ENCODE data around the gene TTC7B. TPM values are rescaled to one million over a fixed set of nuclear protein-coding genes. Genes with fewer than 3 reads are reported as not detected.

The TTC7B gene
- total and polyA plus RNA-seq, 10 of the 15 experiments (the other 5 are each of a cell fraction or from before 2014, with no cell fraction given): under 0.01 to 1.1 (median 0.26) TPM; not detected in 2

- Histone ChIP-seq H3K36me3 (ENCODE audit: control insufficient read depth in 2 of 2, insufficient read depth in 2 of 2, low read length in 1 of 2) (no peaks in the 10 kb centered on the region), H2AFZ (ENCODE audit: control insufficient read depth, low read depth, low read length) (no peak overlapping the region), H3K27ac (ENCODE audit: control insufficient read depth, insufficient read depth) (no peak overlapping the region), H3K4me1 (ENCODE audit: control insufficient read depth, insufficient read depth, low read length) (no peaks in the 10 kb centered on the region), H3K27me3 (replicated peaks in 1 of 2; ENCODE audit: control insufficient read depth in 2 of 2, insufficient read depth in 2 of 2, low read length in 1 of 2) (no peaks in the 10 kb centered on the region), H3K4me2 (ENCODE audit: control insufficient read depth, insufficient read depth) (no peak overlapping the region), H3K79me2 (ENCODE audit: control insufficient read depth, insufficient read depth, low read length) (no peaks in the 10 kb centered on the region), H3K9me3 (replicated peaks; ENCODE audit: control insufficient read depth, insufficient read depth, low read length) (no peaks in the 10 kb centered on the region), H3K4me3 (no peak overlapping the region), H4K20me1 (ENCODE audit: control insufficient read depth, insufficient read depth) (no peaks in the 10 kb centered on the region), H3K9ac (ENCODE audit: control insufficient read depth, insufficient read depth, low read length) (no peak overlapping the region)
- RAD21 ChIA-PET (ENCODE audit: unreplicated experiment): interaction anchor here (0.5 kb wide), 1 partner anchor 145 kb away, joined by 3 read pairs; no protein-coding TSS in a partner anchor
- DNase-seq (ENCODE audit: low read depth, low spot score) (no peak), FAIRE-seq (no peak), ATAC-seq (no peak)
- intact Hi-C loops (cut with micrococcal nuclease; ENCODE audit: unreplicated experiment): loop anchor here (1.0 kb wide), 1 partner anchor 120 kb away; no protein-coding TSS in a partner anchor
- SMC1A ChIA-PET (ENCODE audit: uncharacterized antibody, unreplicated experiment): no interaction called here
- 37% methylated on average over 10 of the region's 10 CpGs for WGBS (ENCODE audit: insufficient coverage, insufficient replicate concordance, low lambda C conversion rate, missing lambda C conversion rate)
- in situ Hi-C loops (cut with MboI): no loop called here
- CTCF ChIA-PET: no interaction called here
- no TSS peak for BruUV-seq (replicated peaks)
- POLR2A ChIA-PET: no interaction called here
- TF ChIP-seq ATF3 (IDR thresholded peaks at IDR 0.05; ENCODE audit: borderline replicate concordance, extremely low read depth, low read depth, low read length) (no peak), FOXM1 (IDR thresholded peaks at IDR 0.05; ENCODE audit: low read depth, low read length) (no peak), POLR2AphosphoS2 (IDR thresholded peaks at IDR 0.05; ENCODE audit: low read depth, low read length) (no peak), HDAC2 (IDR thresholded peaks at IDR 0.05) (no peak), CREB1 (IDR thresholded peaks at IDR 0.05; ENCODE audit: low read depth) (no peak), SPI1 (IDR thresholded peaks at IDR 0.05; ENCODE audit: borderline replicate concordance, insufficient read depth, low read depth, low read length) (no peak), ZNF217 (IDR thresholded peaks at IDR 0.05) (no peak), ESRRA (IDR thresholded peaks at IDR 0.05; ENCODE audit: low read length) (no peak), REST (IDR thresholded peaks at IDR 0.05; ENCODE audit: low read depth, low read length) (no peak), ZNF24 (IDR thresholded peaks at IDR 0.05) (no peak), SUZ12 (IDR thresholded peaks at IDR 0.05; ENCODE audit: unreplicated experiment) (no peak), POLR2AphosphoS5 (IDR thresholded peaks at IDR 0.05; ENCODE audit: low read length) (no peak), SREBF2 (IDR thresholded peaks at IDR 0.05; ENCODE audit: low read length) (no peak), EZH2 (IDR thresholded peaks at IDR 0.05; ENCODE audit: borderline replicate concordance, control insufficient read depth, low read depth, low read length) (no peak), HSF1 (IDR thresholded peaks at IDR 0.05; ENCODE audit: low read depth, low read length) (no peak), DPF2 (IDR thresholded peaks at IDR 0.05) (no peak), IRF4 (IDR thresholded peaks at IDR 0.05; ENCODE audit: low read depth, low read length) (no peak)
These were observed 296.8 kb downstream of the TTC7B start for GRCh38 chr14:90519262-90519920.
